Activated gamma-delta T cell treated with Interleukin-2 at 50 U/mL for 16 hours (primary cell): ENCODE results near the gene MED23.

Source experiments
- DNase-seq: peaks from one replicate; pipeline ENCODE4 v3.0.0-alpha.2; 2020

Gene MED23

DNA sequence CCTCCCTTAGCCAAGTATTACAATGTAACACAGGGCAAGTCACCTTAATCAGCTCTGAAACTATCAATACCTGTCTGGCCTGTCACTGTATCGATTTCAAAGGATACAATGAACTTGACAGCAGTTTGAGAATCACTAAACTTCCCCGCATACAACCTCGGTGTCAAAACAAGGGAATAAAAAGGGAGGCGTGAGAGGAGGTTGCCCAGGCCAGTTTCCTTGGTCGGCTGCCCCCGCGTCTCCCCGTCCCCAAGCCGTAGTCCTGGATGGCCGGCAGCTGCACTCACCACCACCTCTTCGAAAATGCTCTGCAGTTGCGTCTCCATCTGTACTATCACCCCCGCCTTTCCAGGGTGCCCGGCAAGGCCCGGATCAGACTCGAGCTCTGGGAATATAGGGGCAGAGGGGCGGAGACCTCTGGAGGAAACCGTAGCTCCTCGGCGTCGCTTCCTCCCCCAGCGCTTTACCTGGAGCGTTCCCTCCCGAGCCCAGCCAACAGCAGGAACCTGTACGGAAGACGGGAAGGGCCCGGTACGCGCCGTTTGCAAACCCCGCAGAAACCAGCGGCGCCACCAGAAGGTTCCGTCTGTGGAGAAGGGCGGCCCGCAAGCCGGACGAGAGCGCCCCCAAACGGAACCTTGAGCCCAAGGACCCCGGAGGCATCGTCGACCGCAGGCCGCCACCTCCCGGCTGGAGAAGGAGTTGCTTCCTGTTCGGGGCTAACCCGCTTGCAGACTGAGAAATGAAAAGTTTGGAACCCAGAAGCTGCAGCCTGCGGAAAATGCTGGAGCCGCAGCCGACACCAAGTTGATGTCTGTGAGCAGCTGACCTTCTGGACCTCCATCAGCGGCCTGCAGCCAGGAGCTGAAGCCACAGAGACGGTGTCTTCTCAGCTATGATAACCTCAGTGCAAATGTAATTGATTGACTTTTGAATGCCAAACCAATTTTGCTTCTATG, at the start of gene MED23:
Gene MED23, minus strand, starts transcription at position 519 of the 959 bp plus-strand sequence. Its CDS starts 193 bp downstream, at position 326.
- peak; percentile 95 for DNase-seq

DNA sequence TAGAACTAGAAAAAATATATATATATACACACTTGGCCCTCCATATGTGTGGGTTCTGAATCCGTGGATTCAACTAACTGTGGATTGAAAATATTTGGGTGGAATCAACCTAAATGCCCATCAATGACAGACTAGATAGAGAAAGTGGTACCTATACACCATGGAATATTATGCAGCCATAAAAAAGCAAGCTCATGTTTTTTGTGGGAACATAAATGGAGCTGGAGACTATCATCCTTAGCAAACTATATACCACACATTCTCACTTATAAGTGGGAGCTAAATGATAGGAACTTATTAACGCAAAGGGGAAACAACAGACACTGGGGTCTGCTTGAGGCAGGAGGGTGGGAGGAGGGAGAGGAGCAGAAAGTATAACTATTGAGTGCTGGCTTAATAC, 45.1 kb upstream of the MED23 start:
- DNase-seq: no peak

- DNase-seq: no peak
Measured at GRCh38 chr6:131669891-131670290, 41.8 kb upstream of the MED23 start.

DNA sequence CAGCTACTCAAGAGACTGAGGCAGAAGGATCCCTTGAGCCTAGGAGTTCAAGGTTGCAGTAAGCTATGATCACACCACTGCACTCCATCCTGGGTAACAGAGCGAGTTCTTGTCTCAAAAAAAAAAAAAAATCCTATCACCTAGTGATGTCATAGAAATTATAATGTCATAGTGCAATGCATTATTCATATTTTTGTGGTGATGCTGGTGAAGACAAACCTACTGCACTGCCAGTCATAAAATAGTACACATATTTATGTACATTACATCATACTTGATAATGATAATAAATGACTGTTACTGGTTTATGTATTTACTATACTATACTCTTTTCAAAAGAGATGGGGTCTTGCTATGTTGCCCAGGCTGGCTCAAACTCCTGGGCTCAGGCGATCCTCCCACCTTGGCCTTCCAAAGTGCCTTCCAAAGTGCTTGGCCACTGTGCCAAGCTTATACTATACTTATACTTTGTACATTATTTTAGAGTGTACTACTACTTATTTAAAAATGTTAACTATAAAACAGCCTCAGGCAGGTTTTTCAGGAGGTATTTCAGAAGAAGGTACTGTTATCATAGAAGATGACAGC, 35.6 kb upstream of the MED23 start:
- no peak for DNase-seq

DNA sequence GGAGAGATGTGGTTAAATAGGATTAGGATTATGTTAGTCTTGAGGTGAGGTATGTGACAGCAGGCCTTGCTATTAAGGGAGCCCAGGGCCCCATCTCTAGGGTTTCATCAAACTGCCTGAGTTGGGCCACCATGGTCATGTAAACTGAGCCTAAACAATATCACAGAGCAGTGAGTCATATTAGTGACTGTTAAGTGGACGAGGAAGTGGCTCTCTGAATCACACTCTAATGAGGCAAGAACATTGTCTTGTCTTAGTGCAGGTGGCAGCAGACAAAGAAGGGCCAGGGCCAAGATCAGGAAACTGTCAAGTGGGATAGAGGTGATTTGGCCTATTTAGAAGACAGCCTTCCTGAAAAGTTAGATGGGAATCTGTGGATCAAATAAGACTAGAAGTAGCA, 32.2 kb upstream of the MED23 start:
- DNase-seq: no peak

- no peak for DNase-seq
Measured at GRCh38 chr6:131658287-131658686, 30.2 kb upstream of the MED23 start.

DNA sequence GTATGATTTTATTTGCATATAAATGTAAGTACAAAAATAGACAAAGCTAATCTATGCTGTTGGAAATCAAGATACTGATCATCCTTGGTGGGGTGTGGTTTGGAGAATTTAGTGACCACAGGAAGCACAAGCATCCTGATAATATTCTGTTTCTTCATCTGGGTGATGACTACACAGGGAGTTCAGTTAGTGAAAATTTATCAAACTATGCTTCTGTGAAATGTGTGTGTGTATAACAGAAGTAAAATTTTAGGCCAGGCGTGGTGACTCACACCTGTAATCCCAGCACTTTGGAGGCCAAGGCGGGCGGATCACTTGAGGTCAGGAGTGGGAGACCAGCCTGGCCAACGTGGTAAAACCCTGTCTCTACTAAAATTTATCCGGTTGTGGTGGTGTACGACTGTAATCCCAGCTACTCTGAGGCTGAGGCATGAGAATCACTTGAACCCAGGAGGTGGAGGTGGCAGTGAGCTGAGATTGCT, 29.6 kb upstream of the MED23 start:
- no peak for DNase-seq

DNA sequence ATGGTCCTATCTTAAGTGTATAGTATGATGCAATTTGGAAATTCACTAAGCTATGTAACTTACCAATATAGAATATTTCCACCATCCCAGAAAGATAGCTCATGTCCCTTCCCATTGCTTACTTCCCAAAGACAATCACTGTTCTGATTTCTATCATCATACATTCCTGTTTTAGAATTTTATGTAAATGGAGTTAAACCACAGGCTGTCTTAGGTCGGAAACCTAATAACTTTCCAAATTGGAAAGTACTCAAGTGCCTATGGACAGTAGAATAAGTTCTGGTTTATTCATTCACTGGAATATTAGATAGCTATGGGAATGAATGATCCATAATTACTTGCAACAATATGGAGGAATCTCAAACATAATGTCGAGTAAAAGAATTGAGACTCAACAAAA, 29.2 kb upstream of the MED23 start:
- no peak for DNase-seq

GRCh38 chr6:131656667-131657066, 28.6 kb upstream of the MED23 start:
- DNase-seq: no peak

DNA sequence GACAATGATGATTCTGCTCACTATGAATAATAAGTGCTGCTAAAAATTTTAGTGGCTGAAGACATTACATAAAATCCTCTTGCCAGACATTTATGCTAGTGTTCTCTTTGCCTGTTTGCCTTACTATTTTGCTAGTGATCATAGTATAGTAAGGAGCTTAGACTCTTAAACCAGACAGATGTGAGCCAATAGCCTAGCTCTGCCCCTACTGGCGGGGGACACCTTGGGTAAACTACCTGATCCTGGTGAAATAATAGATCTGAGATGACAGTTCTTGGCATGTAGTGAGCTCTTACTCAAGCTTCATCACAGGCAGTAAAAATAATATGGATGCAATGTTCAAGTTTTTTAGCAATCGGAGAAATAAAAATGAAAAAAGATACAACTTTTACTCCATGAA, 27.9 kb upstream of the MED23 start:
- DNase-seq: no peak

DNA sequence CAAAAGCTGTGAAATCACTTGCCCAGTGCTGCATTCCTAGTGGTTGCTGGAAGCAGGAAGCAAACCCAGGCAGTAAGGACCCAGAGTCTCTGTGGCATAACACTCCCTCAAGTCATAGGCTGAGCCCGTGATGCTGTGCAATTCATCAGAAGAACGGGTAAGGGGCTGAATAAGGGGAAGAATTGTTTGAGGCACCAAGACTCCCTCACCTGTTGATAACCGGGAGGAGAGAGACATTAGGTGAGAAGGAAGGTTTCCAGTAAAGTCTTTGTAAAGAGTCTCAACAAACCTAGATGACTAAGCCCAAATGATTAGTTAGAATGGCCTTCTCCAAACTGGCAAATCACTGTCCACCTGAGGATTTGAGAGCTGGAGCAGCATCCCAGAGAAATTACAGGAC, 27.3 kb upstream of the MED23 start:
- DNase-seq: no peak

GRCh38 chr6:131654326-131654725, 26.3 kb upstream of the MED23 start:
- no peak for DNase-seq

GRCh38 chr6:131652472-131652871, 24.4 kb upstream of the MED23 start:
- DNase-seq: no peak

DNA sequence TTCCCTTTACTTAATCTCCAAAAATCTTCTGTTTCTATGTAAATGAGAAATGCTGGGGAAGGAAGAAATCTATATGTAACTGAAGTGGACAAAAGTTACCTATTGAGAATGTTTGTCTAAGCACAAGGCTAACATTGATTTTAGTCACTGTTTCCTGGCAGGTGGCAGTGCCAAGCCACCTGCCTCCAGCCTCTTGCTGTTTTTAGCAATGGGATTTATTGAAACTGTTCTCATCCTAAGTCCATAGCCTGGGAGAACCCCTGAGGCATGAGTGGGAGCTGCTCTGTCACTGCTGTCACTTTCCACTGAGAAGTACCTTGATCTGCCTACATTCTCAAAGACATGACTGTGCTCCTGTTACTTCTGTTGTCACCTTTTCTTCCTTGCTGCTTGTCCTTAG, 23.7 kb upstream of the MED23 start:
- DNase-seq: no peak

- DNase-seq: no peak
Measured at GRCh38 chr6:131646249-131646670, 18.2 kb upstream of the MED23 start.

GRCh38 chr6:131645846-131646245, 17.8 kb upstream of the MED23 start:
- no peak for DNase-seq

DNA sequence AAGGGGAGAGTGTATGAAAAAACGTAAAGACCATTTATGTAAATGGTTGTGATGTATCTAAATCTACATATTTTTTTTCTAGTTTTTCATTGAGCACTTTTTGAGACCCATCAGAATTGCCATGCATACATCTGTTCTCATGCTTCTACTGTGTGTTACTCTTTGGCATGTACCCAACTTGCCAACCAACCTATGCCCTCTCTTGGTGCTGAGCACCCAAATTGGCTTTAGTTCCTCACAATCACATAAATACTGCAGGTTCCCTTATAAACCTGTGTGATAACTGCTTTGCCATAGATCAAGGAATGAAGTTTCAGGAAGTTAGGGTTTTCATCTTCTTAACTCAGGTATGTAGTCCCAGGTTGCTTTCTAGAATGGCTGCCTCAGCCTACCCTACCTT, 16.9 kb upstream of the MED23 start:
- DNase-seq: no peak

DNA sequence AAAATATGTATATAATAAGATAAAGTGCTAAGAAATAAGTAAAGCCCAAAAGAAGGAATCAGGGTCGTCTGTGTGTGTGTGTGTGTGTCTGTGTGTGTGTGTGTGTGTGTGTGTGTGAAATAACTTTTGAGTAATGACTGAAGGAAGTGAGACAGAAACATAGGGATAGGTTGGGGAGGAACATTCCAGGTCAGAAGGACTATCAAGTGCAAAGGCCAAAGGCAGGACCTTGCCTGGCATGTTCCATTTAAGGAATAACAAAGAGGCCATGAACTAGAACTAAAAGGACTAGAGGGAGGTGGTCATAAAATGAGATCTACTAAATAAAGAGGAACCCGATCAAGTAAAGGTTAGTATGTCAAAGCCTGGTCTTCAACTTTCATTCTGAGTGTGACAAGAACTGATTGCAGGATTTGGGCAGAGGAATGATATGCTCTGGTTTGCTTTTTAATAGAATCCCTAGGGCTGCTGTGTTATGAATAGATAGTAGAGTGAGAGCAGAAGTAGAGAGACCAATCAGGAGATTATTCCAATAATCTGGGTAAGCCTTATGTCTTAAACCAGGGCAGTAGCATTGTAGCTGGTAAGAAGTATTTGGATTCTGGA, 15.9 kb upstream of the MED23 start:
- DNase-seq: no peak

GRCh38 chr6:131642987-131643611, 15.1 kb upstream of the MED23 start:
- no peak for DNase-seq

DNA sequence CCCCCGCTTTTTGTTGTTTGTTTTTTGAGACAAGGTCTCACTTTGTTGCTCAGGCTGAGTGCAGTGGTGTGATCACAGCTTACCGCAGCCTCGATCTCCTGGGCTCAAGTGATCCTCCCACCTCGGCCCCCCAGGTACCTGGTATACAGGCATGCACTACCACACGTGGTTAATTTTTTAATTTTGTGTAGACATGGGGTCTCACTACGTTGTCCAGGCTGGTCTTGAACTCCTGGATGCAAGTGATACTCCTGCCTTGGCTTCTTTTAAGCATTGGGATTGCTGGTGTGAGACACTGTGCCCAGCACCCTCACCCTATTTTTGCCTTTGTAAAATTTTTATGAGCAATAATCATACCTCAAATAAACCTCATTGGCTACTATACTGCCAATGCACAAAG, 14.5 kb upstream of the MED23 start:
- DNase-seq: no peak

GRCh38 chr6:131641554-131641953, 13.5 kb upstream of the MED23 start:
- no peak for DNase-seq

GRCh38 chr6:131640576-131640975, 12.5 kb upstream of the MED23 start:
- DNase-seq: no peak

DNA sequence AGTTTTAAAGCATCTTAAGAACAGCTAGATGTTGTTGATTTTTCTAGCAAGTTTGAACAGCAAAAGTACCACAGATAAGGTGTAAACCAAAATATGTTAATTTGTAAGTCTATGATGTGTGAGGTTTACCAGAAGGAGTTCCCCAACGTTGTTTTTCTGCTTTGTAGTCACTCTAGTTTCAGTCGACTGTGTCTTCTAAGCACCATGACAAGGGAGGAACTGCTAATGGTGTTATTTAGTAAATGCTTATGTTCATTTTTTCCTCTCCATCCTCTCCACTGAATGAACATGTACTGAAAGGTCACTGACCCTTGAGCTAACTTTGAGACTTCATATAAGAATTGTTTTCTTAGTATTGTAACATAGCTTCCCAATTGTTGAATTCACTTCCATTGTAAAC, 12.1 kb upstream of the MED23 start:
- DNase-seq: no peak
